Activated CD4-positive, alpha-beta T cell treated with anti-CD3 and anti-CD28 coated beads for 36 hours (primary cell): Measurements from ENCODE around the gene CACNB1. TPM values are rescaled to one million over a fixed set of nuclear protein-coding genes. Genes with fewer than 3 reads are reported as not detected.

Source experiments
- ATAC-seq: fragments of 200-7000 bp; cut with Tn5 transposase; one replicate; pipeline ENCODE4 v1.10.0; 2021; ENCODE audit warnings: mild to moderate bottlenecking, moderate library complexity
- CTCF ChIA-PET: fragments of 350-600 bp; sonication (Branson Sonifier 250); formaldehyde crosslinking; loops from one replicate; lab custom pipeline; 2021; ENCODE audit warnings: antibody characterized with exemption; lab: Charles Lee
- POLR2A ChIA-PET: fragments of 350-600 bp; sonication (Branson Sonifier 250); formaldehyde crosslinking; loops from one replicate; lab custom pipeline; 2021; ENCODE audit warnings: antibody characterized with exemption, inconsistent platforms; lab: Charles Lee
- DNase-seq: peaks from one replicate; pipeline ENCODE4 v3.0.0-alpha.2; 2020
- H3K27ac Mint-ChIP-seq: one replicate; pipeline ENCODE4 v1.8.0; 2021; ENCODE audit warnings: mixed read lengths
- H3K27me3 Mint-ChIP-seq: one replicate; pipeline ENCODE4 v1.8.0; 2021; ENCODE audit warnings: mixed read lengths
- H3K36me3 Mint-ChIP-seq: one replicate; pipeline ENCODE4 v1.8.0; 2021; ENCODE audit warnings: low read depth, mixed read lengths
- H3K4me1 Mint-ChIP-seq: one replicate; pipeline ENCODE4 v1.8.0; 2021; ENCODE audit warnings: mixed read lengths
- H3K4me3 Mint-ChIP-seq: one replicate; pipeline ENCODE4 v1.8.0; 2021; ENCODE audit warnings: mild to moderate bottlenecking, moderate library complexity, mixed read lengths
- H3K9me3 Mint-ChIP-seq: one replicate; pipeline ENCODE4 v1.8.0; 2021; ENCODE audit warnings: low read depth, mixed read lengths
- intact Hi-C, 2 experiments: fragments of 100-400 bp; cut with DNase I in 1 of 2; cut with micrococcal nuclease in 1 of 2; formaldehyde crosslinking; loops; one replicate each; pipeline versions ENCODE4 v1.14.2 to v1.15.1; 2022 to 2024; cut with DNase I, micrococcal nuclease
- total RNA-seq, 2 experiments: library from RNA; stranded (reverse); gene quantifications; one replicate each; pipeline ENCODE4 v1.2.3, GENCODE V29; 2021

The CACNB1 gene
- total RNA-seq, 2 experiments from 2014 or later = 11.8 to 12.3 TPM

DNA sequence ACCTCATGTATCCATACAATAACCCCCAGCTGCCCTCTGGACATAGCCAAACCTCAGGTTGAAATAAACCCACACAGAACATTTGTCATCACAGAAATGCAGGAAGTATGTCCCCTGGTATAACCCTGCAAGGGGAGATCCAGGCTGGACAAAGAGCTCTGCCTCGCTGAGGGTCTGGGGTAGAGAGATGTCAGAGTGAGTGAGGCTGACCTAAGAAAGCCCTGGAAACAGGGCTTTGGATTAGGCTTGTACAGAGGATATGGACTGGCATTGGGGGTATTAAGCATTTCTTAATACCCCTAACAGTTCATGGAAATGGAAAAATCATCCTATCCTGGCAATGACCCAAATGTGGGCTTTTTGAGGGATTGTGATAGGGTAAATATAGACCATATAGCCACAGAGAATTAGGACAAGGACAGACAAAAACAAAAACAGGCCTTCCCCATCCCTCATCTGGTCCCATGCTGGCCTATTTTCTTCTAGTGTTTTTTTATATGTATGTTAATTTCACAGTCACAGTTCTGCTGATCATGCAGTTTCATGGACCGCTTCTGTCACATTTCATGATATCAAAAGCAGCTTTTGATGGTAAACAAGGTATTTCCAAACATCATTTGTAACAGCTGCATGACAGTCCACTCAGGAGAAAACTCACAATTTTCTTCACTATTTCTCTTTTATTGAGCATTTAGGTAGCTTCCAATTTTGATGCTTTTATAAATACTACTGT, 72.2 kb downstream of the CACNB1 start:
- CTCF ChIA-PET = interaction anchor here (0.5 to 1.1 kb wide), 3 partner anchors 11 to 142 kb away, joined by 3 to 5 read pairs (median 3); no protein-coding TSS in a partner anchor
- Mint-ChIP-seq H3K27ac (no peak overlapping the region), H3K36me3 (no peaks in the 10 kb centered on the region), H3K27me3 (no peaks in the 10 kb centered on the region), H3K9me3 (no peaks in the 10 kb centered on the region), H3K4me1 (no peaks in the 10 kb centered on the region), H3K4me3 (no peak overlapping the region)
- DNase-seq = no peak
- intact Hi-C loops = no loop called here
- ATAC-seq = no peak
- POLR2A ChIA-PET = no interaction called here

DNA sequence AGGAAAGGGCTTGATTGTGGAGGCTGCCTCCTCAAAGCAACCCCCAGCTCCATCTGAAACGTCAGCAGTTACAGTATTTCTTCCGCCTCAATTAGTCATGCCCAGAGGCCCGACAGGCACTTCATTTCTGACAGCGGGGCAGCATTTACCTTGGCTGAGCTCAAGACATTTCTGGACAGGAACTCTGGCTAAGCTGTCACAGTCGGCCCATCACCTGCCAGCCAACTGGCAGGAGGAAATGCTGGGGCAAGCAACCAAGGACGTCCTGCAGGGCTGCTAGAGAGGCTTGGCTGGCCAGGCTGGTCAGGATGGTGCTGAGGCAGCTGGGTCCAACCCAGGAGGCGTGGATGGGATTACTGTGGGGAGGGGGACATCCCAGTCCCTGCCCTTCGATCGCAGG, 73.8 kb downstream of the CACNB1 start:
- no peak for ATAC-seq
- no peak for DNase-seq
- Mint-ChIP-seq H3K27ac (no peak overlapping the region), H3K9me3 (no peaks in the 10 kb centered on the region), H3K27me3 (no peaks in the 10 kb centered on the region), H3K4me1 (no peaks in the 10 kb centered on the region), H3K4me3 (no peak overlapping the region), H3K36me3 (no peaks in the 10 kb centered on the region)
- ChIA-PET CTCF (interaction anchor here (0.6 to 1.4 kb wide), 4 partner anchors 9 to 424 kb away, joined by 3 to 4 read pairs (median 3); no protein-coding TSS in a partner anchor), POLR2A (no interaction called here)
- intact Hi-C loops = no loop called here

Other genes with a start within 250 kb of the CACNB1 start
- gene FBXO47, start 230.3 kb downstream of the CACNB1 start, total RNA-seq = under 1 TPM; 0.11 to 0.16 TPM
- gene PLXDC1, start 46.0 kb downstream of the CACNB1 start, total RNA-seq = 1 to 10 TPM; 1.2 to 2.4 TPM
- not detected for gene ARL5C, start 31.5 kb downstream of the CACNB1 start, total RNA-seq
- gene RPL19, start 2.6 kb upstream of the CACNB1 start, total RNA-seq = 1,000 to 10,000 TPM; 2,801 to 2,985 TPM
- not detected for gene STAC2, start 28.3 kb upstream of the CACNB1 start, total RNA-seq
- 10 to 100 TPM; 16.9 to 18.9 TPM for gene FBXL20, start 204.0 kb upstream of the CACNB1 start, total RNA-seq